ENCODE results near the gene MGMT. TPM values are rescaled to one million over a fixed set of nuclear protein-coding genes. Genes with fewer than 3 reads are reported as not detected.

MGMT gene
- total RNA-seq, 2 donors from 2014 or later, result 18.3 to 25.5 TPM

DNA sequence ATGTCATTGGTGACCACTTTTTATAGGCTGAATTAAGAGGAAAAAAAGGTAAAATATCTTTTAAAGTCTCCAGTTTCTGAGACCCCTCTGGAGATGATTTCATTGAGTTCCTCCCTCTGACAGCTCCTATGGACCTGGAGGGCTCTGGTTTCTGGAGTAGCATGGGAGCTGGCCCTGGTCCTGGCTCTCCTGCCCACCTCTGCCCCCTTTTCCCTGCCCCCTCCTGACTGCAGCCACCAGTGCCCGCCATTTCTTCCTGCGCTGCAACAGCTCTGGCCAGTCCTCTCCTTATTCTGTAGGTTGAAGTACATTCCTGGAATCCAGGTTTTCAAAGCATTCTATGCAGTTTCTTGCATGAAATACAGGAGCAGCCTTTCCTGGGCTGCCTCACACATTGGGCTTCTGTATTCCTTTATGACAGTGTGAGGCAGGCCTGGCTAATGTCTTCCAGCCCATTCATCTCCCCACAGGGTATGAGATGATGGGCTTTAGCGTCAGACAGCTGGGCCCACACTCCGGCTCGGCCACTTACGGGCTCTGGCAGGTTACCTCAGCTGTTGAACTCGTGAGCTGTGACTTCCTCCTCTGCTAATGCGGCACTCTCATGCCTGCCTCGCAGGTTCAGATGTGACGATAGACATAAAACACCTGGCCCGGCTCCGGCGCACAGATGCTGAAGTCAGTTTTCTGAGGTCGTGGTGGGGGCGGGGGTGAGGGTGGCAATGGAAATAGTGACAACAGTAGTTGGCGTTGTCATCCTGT, 101.7 kb downstream of the MGMT start:
- ATAC-seq (ENCODE audit: insufficient number of reproducible peaks, low FRiP score, low read depth) (no peak), DNase-seq (ENCODE audit: low spot score) (no peak)
- Histone ChIP-seq H3K27me3 (replicated peaks; ENCODE audit: insufficient read depth) (no peaks in the 10 kb centered on the region), H3K36me3 (no peaks in the 10 kb centered on the region), H3K27ac (no peak overlapping the region), H3K9me3 (no peaks in the 10 kb centered on the region), H3K4me1 (ENCODE audit: control insufficient read depth in 1 of 2, low read depth in 2 of 2) (no peaks in the 10 kb centered on the region), H3K4me3 (no peak overlapping the region)
- TF ChIP-seq, protein P1, sequence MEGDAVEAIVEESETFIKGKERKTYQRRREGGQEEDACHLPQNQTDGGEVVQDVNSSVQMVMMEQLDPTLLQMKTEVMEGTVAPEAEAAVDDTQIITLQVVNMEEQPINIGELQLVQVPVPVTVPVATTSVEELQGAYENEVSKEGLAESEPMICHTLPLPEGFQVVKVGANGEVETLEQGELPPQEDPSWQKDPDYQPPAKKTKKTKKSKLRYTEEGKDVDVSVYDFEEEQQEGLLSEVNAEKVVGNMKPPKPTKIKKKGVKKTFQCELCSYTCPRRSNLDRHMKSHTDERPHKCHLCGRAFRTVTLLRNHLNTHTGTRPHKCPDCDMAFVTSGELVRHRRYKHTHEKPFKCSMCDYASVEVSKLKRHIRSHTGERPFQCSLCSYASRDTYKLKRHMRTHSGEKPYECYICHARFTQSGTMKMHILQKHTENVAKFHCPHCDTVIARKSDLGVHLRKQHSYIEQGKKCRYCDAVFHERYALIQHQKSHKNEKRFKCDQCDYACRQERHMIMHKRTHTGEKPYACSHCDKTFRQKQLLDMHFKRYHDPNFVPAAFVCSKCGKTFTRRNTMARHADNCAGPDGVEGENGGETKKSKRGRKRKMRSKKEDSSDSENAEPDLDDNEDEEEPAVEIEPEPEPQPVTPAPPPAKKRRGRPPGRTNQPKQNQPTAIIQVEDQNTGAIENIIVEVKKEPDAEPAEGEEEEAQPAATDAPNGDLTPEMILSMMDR (IDR thresholded peaks at IDR 0.05), result no peak

DNA sequence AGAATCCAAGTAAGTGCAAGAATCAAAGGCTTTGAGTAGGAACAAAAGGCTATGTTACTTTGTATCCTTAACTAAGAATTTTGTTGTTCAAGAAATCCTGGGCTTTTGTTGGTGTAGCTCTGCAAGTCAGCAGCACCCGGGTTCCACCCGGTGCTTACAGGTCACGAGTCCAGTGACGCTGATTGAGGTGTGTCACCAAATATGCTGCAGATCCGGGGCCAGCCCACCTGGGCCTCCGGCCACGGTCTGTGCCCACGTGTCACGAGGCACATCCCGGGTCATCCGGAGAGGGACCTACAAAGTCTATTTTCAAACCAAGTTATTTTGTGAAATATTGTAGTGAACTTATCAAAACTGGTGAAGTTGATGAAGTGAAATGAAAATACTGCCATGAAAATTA, 103.1 kb downstream of the MGMT start:
- H3K4me1 ChIP-seq (ENCODE audit: control insufficient read depth in 1 of 2, low read depth in 2 of 2), result no peaks in the 10 kb centered on the region
- ATAC-seq (ENCODE audit: insufficient number of reproducible peaks, low FRiP score, low read depth) (no peak), DNase-seq (ENCODE audit: low spot score) (no peak)
- no peaks in the 10 kb centered on the region for H3K9me3 ChIP-seq
- TF ChIP-seq, protein P1 (IDR thresholded peaks at IDR 0.05), result no peak
- no peaks in the 10 kb centered on the region for H3K36me3 ChIP-seq
- no peaks in the 10 kb centered on the region for H3K27me3 ChIP-seq (replicated peaks; ENCODE audit: insufficient read depth)
- no peak overlapping the region for H3K4me3 ChIP-seq
- no peak overlapping the region for H3K27ac ChIP-seq

DNA sequence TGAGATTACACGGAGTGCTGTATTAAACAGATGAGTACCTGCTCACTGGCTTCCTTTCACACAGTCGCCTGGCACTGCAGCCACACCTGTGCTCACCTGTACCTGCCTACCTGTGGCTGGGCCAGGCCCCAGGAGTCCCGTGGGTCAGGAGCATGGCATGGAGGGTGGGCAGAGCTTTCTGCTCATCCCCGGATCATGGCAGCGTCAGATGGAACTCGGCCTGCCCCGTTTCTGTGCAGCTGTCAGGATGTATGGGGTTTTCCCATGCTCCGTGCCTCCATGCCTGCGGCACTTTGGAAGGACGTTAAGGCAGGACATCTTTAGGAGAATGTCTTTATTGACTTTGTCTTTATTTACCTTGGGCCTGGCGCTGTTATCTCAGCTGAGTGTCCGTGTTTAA, 112.2 kb downstream of the MGMT start:
- Histone ChIP-seq H3K36me3 (no peaks in the 10 kb centered on the region), H3K4me1 (ENCODE audit: control insufficient read depth in 1 of 2, low read depth in 2 of 2) (no peaks in the 10 kb centered on the region), H3K27ac (no peak overlapping the region), H3K27me3 (replicated peaks; ENCODE audit: insufficient read depth) (no peaks in the 10 kb centered on the region), H3K4me3 (no peak overlapping the region), H3K9me3 (no peaks in the 10 kb centered on the region)
- TF ChIP-seq, protein P1 (IDR thresholded peaks at IDR 0.05), result no peak
- ATAC-seq (ENCODE audit: insufficient number of reproducible peaks, low FRiP score, low read depth) (no peak), DNase-seq (ENCODE audit: low spot score) (no peak)

DNA sequence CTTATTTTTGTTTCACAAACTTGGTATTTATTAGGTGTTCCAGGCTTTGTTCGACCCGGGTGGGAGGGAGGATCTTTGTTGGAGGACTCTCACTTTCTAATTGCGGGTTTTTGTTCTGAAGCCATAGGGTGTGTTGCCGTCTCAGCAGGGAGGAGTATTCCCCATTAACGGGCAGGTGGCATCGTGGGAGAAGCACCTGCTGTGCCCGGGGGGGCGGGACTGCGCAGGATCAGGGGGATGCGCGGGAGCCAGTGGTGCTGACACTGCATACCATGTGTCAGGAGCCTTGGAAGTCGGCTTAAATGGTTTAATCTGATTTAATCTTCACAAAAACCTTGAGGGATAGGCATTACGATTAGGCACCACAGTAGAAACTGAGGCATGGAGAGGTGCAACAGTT, 113.0 kb downstream of the MGMT start:
- ATAC-seq (ENCODE audit: insufficient number of reproducible peaks, low FRiP score, low read depth) (no peak), DNase-seq (ENCODE audit: low spot score) (no peak)
- TF ChIP-seq, protein P1 (IDR thresholded peaks at IDR 0.05), result no peak
- H3K4me3 ChIP-seq, result no peak overlapping the region
- H3K4me1 ChIP-seq (ENCODE audit: control insufficient read depth in 1 of 2, low read depth in 2 of 2), result no peaks in the 10 kb centered on the region
- no peaks in the 10 kb centered on the region for H3K9me3 ChIP-seq
- no peak overlapping the region for H3K27ac ChIP-seq
- no peaks in the 10 kb centered on the region for H3K36me3 ChIP-seq
- H3K27me3 ChIP-seq (replicated peaks; ENCODE audit: insufficient read depth), result no peaks in the 10 kb centered on the region

DNA sequence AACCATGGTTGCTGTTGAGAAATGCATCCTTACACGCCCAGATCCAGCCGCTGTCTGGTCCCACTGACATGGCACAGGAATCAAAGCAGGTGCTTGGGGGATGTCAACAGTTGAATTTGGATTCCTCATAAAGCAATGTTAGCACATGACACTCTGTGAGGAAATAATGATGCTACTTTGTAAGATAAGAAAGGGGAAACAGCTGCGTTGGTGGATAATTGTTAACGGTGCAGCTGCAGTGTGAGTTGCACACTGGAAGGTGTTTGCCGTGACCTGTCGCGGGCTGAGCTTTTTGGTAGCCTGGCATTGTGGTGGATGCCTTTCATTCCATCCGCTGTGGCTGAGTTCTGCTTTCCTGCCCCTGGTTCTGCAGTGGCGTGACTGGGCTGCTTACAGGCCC, 113.9 kb downstream of the MGMT start:
- Histone ChIP-seq H3K27ac (no peak overlapping the region), H3K27me3 (replicated peaks; ENCODE audit: insufficient read depth) (no peaks in the 10 kb centered on the region), H3K4me3 (no peak overlapping the region), H3K9me3 (peaks cover 4% of the 10 kb centered on the region), H3K4me1 (ENCODE audit: control insufficient read depth in 1 of 2, low read depth in 2 of 2) (no peaks in the 10 kb centered on the region), H3K36me3 (no peaks in the 10 kb centered on the region)
- ATAC-seq (ENCODE audit: insufficient number of reproducible peaks, low FRiP score, low read depth) (no peak), DNase-seq (ENCODE audit: low spot score) (no peak)
- TF ChIP-seq, protein P1 (IDR thresholded peaks at IDR 0.05), result no peak
